GM12875 (cell line): ENCODE measurements around the gene HDGFL2.

Experiments
- H3K4me3 ChIP-seq: one replicate; pipeline ENCODE4 v1.5.1; 2011; ENCODE audit warnings: low read depth, low read length, control low read depth
- CTCF ChIP-seq: IDR thresholded peaks from 2 replicates; pipeline ENCODE4 v1.5.1; 2011; ENCODE audit warnings: low read depth, mild to moderate bottlenecking, control low read depth, inconsistent platforms, low read length, moderate library complexity, borderline replicate concordance; ENCODE audit not compliant: insufficient read depth

HDGFL2 gene

GRCh38 chr19:4510435-4511255 lies 38.5 kb downstream of the HDGFL2 start:
- H3K4me3 ChIP-seq, result no peak overlapping the region
- no peak for TF ChIP-seq CTCF

- no peak for TF ChIP-seq CTCF
- H3K4me3 ChIP-seq, result no peak overlapping the region
These were observed 39.4 kb downstream of the HDGFL2 start for GRCh38 chr19:4511300-4512054.

- no peak for TF ChIP-seq CTCF
- H3K4me3 ChIP-seq, result no peak overlapping the region
These were observed 40.0 kb downstream of the HDGFL2 start for GRCh38 chr19:4512070-4512469.

- H3K4me3 ChIP-seq, result no peak overlapping the region
- TF ChIP-seq CTCF, result no peak
These were observed 41.2 kb downstream of the HDGFL2 start for GRCh38 chr19:4513248-4513647.

GRCh38 chr19:4515732-4516131 lies 43.6 kb downstream of the HDGFL2 start:
- no peak for TF ChIP-seq CTCF
- H3K4me3 ChIP-seq, result no peak overlapping the region

- H3K4me3 ChIP-seq, result no peak overlapping the region
- TF ChIP-seq CTCF, result no peak
These were observed 44.3 kb downstream of the HDGFL2 start for GRCh38 chr19:4516199-4516938.
